GM03348 (cell line): ENCODE measurements around the gene PRR15.
A peak's percentile ranks its signal among the peaks of the same experiment; 100 is the strongest.
"Not testable (repeated sequence)": the region's sequence is repeated elsewhere in the genome, so short reads cannot be mapped to it uniquely, and the experiment has no call there.

Source experiments
- DNase-seq: peaks from one replicate; pipeline ENCODE4 v3.0.0; 2012; ENCODE audit warnings: low spot score

The PRR15 gene

GRCh38 chr7:29563590-29564495 lies at the start of gene PRR15:
PRR15 (plus strand) TSS chr7:29563835; CDS start chr7:29566330, 2,495 bp downstream.
- peak; percentile 55 for DNase-seq

- no peak for DNase-seq
Observed at GRCh38 chr7:29516491-29516890, 47.1 kb upstream of the PRR15 start.

- DNase-seq = no peak
Observed at GRCh38 chr7:29518616-29519015, 45.0 kb upstream of the PRR15 start.

- DNase-seq = no peak
Observed at GRCh38 chr7:29523728-29524127, 39.9 kb upstream of the PRR15 start.

GRCh38 chr7:29527505-29528108 lies 36.0 kb upstream of the PRR15 start:
- no peak for DNase-seq

- not testable (repeated sequence) for DNase-seq
Observed at GRCh38 chr7:29528526-29528925, 35.1 kb upstream of the PRR15 start.

- no peak for DNase-seq
Observed at GRCh38 chr7:29538389-29538788, 25.2 kb upstream of the PRR15 start.

GRCh38 chr7:29539471-29539870 lies 24.2 kb upstream of the PRR15 start:
- DNase-seq = no peak

- DNase-seq = no peak
Observed at GRCh38 chr7:29547421-29547820, 16.2 kb upstream of the PRR15 start.

- DNase-seq = no peak
Observed at GRCh38 chr7:29548823-29549222, 14.8 kb upstream of the PRR15 start.

GRCh38 chr7:29552392-29552791 lies 11.2 kb upstream of the PRR15 start:
- no peak for DNase-seq

GRCh38 chr7:29555061-29555460 lies 8.6 kb upstream of the PRR15 start:
- DNase-seq = no peak

GRCh38 chr7:29556405-29557195 lies 7.0 kb upstream of the PRR15 start:
- no peak for DNase-seq

- peak; percentile 20 for DNase-seq
Observed at GRCh38 chr7:29557954-29558353, 5.7 kb upstream of the PRR15 start.

- no peak for DNase-seq
Observed at GRCh38 chr7:29561271-29561670, 2.4 kb upstream of the PRR15 start.

- no peak for DNase-seq
Observed at GRCh38 chr7:29562307-29562706, 1.3 kb upstream of the PRR15 start.

GRCh38 chr7:29564496-29565223 lies 1.0 kb downstream of the PRR15 start:
- DNase-seq = peak; percentile 94

- no peak for DNase-seq
Observed at GRCh38 chr7:29565224-29565630, 1.6 kb downstream of the PRR15 start.

- no peak for DNase-seq
Observed at GRCh38 chr7:29565634-29565981, 2.0 kb downstream of the PRR15 start.

GRCh38 chr7:29565982-29566746 lies 2.5 kb downstream of the PRR15 start:
- peak; percentile 59 for DNase-seq

- DNase-seq = no peak
Observed at GRCh38 chr7:29567174-29567573, 3.5 kb downstream of the PRR15 start.
